HG02840 (cell line): ENCODE measurements around the gene PPP1R3E.
A peak's percentile ranks its signal among the peaks of the same experiment; 100 is the strongest.

ENCODE experiments used
- ATAC-seq: cut with Tn5 transposase; IDR thresholded peaks from one replicate; pipeline ENCODE4 v1.9.1; 2021; ENCODE audit warnings: mild to moderate bottlenecking, moderate library complexity, moderate number of reproducible peaks; ENCODE audit not compliant: unreplicated experiment, low FRiP score

PPP1R3E gene

DNA sequence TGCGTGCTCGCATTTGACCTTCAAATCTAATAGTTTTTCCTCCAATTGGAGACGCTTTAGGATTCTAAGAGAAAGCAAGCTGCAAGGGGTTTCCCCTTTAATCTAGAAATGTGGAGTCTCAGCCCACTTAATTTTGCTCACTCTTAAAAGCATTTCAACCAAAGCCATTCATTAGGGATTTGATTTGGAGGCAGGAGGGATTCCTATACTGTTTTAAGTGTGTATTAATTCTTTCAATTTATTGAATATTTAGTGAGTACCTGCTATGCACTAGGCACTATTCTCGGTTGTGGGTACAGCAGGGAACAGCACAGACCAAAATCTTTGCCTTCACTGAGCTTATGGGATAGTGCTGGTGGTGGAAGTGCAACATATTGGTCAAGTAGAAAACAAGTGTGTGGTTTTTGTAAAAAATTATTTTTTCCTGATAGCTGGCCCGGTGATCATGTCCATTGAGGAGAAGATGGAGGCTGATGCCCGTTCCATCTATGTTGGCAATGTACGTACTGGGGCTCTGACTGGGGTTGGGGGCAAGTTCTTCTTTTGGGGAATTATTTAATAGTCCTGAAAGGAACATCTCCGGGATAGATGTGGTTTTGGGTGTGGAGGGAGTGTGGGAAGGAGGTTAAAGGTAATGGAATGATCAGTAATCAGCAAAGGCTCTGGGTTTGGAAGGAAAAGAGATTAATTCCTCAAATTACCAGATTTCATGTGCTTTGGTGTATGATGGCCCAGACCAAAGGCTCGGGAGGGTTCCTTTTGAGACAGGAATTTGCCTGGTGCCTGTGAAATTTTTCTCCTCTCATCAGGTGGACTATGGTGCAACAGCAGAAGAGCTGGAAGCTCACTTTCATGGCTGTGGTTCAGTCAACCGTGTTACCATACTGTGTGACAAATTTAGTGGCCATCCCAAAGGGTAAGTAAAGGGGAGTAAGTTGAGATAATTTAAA lies 20.2 kb upstream of the PPP1R3E start:
- ATAC-seq = no peak

- ATAC-seq = peak; percentile 13
Observed at GRCh38 chr14:23321572-23322547, 19.2 kb upstream of the PPP1R3E start.

- ATAC-seq = peak; percentile 91
Observed at GRCh38 chr14:23320584-23321571, 18.2 kb upstream of the PPP1R3E start, which contains the start of gene PABPN1. Gene PABPN1 (plus strand): TSS chr14:23321457. CDS start chr14:23321470, 13 bp downstream.

- ATAC-seq = no peak
Observed at GRCh38 chr14:23319746-23320583, 17.3 kb upstream of the PPP1R3E start.

DNA sequence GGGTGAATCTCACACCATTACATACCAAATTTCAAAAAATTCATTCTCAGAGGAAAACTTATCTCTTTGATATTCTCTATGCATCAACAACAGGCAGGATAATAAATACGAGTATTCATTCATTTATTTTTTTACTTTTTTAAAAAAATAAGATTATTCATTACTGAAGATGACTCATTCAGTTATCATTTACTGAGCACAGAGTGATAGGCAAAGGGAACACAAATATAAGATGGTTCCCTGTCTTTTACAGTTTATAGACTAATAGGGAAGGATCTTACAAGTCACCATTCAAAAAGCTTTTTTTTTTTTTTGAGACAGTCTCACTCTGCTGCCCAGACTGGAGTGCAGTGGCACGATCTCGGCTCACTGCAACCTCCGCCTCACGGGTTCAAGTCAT lies 13.6 kb upstream of the PPP1R3E start:
- ATAC-seq = no peak

GRCh38 chr14:23310546-23310945 lies 7.9 kb upstream of the PPP1R3E start:
- no peak for ATAC-seq

- no peak for ATAC-seq
Observed at GRCh38 chr14:23308721-23309445, 6.2 kb upstream of the PPP1R3E start.

DNA sequence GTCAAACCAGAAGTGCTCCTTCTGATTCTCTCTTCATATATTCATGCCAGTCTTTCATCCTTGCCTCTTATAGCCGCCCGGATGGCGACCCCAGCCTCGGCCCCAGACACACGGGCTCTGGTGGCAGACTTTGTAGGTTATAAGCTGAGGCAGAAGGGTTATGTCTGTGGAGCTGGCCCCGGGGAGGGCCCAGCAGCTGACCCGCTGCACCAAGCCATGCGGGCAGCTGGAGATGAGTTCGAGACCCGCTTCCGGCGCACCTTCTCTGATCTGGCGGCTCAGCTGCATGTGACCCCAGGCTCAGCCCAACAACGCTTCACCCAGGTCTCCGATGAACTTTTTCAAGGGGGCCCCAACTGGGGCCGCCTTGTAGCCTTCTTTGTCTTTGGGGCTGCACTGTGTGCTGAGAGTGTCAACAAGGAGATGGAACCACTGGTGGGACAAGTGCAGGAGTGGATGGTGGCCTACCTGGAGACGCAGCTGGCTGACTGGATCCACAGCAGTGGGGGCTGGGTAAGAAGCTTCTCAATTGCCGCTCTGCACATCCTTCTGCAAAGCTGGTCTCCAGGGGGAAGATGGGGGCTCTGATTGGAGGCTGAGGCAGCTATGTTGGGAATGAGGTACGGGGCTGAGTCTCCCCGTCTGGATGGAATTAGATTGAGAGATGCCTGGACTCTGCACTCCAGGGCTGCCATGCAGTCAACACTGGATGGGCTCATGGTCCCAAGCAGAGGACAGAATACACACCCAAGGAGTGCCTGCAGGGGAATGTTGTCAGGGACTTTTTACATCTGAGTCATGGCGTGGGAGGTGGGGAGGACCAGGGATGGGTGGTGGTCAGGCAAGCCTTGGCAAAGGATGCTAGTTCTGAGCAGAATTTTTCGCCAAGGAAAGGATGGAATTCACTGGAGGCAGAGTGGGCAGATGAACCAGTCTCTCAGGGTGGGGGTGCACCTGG lies 5.3 kb upstream of the PPP1R3E start:
- ATAC-seq = no peak

- ATAC-seq = no peak
Observed at GRCh38 chr14:23307146-23307530, 4.5 kb upstream of the PPP1R3E start.

- ATAC-seq = no peak
Observed at GRCh38 chr14:23306412-23307145, 3.9 kb upstream of the PPP1R3E start, which contains the start of gene BCL2L2. Gene BCL2L2 (plus strand): TSS chr14:23306833. CDS start chr14:23307768, 935 bp downstream.

GRCh38 chr14:23301969-23302289 lies 730 bp downstream of the PPP1R3E start:
- ATAC-seq = peak; percentile 21

- peak; percentile 83 for ATAC-seq
Observed at GRCh38 chr14:23301288-23301968, 1.2 kb downstream of the PPP1R3E start.

DNA sequence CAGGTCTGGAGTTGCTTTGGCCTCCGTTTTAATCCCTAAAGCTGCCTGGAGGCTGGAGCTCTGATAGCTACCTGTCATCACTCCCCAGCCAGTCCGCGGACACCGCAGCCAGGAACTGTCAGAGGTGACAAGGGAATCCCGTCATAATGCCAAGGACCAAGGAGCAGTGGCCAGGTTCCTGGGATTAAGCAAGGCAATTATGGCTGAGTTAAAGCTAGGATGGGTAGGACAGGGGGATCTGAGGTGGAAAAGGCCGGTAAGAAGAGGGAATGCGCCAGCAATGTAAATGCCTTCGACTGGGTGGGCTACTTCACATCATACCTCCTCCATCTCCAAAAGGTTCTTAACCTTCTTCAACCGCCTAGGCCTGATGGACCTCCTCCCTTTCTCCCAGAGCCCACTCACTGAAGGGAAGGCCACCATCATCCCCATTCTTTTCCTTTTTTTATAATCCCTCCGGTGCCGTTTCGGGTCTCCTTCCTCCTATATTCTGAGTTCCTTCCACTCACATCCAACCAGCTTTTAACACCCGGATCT lies 1.9 kb downstream of the PPP1R3E start:
- ATAC-seq = no peak

- ATAC-seq = no peak
Observed at GRCh38 chr14:23299986-23300686, 2.5 kb downstream of the PPP1R3E start.
